IMR-90 (cell line): ENCODE data around the gene GZMA.

Experiments
- BHLHE40 ChIP-seq: fragments of 150-350 bp; IDR thresholded peaks from 2 replicates; pipeline ENCODE4 v1.6.1; 2016; ENCODE audit warnings: mild to moderate bottlenecking, low read depth, low read length
- CEBPB ChIP-seq: IDR thresholded peaks from 2 replicates; pipeline ENCODE4 v1.6.1; 2012; ENCODE audit warnings: low read depth, low read length, improper control_type of control experiment
- CHD1 ChIP-seq: IDR thresholded peaks from 2 replicates; pipeline ENCODE4 v1.6.1; 2012; ENCODE audit warnings: low read depth, low read length, improper control_type of control experiment
- CTCF ChIP-seq: conservative IDR thresholded peaks from 2 replicates; pipeline ENCODE4 v1.5.1; 2012; ENCODE audit warnings: mild to moderate bottlenecking, low read depth, low read length, improper control_type of control experiment
- ELK1 ChIP-seq: fragments of 150-350 bp; IDR thresholded peaks from 2 replicates; pipeline ENCODE4 v1.6.1; 2016; ENCODE audit warnings: low read depth, mild to moderate bottlenecking, low read length, moderate library complexity, borderline replicate concordance
- MXI1 ChIP-seq: IDR thresholded peaks from 2 replicates; pipeline ENCODE4 v1.6.1; 2012; ENCODE audit warnings: low read depth, mild to moderate bottlenecking, low read length, moderate library complexity, borderline replicate concordance
- POLR2A ChIP-seq: IDR thresholded peaks from 2 replicates; pipeline ENCODE4 v1.6.1; 2012; ENCODE audit warnings: mild to moderate bottlenecking, low read depth, low read length
- RAD21 ChIP-seq: IDR thresholded peaks from 2 replicates; pipeline ENCODE4 v1.6.1; 2012; ENCODE audit warnings: low read length, improper control_type of control experiment
- RCOR1 ChIP-seq: IDR thresholded peaks from 2 replicates; pipeline ENCODE4 v1.6.1; 2012; ENCODE audit warnings: mild to moderate bottlenecking, low read length, improper control_type of control experiment; ENCODE audit not compliant: insufficient replicate concordance
- RFX5 ChIP-seq: IDR thresholded peaks from 2 replicates; pipeline ENCODE4 v1.8.0; 2012; ENCODE audit warnings: low read depth, mild to moderate bottlenecking, low read length, moderate library complexity
- SMC3 ChIP-seq: fragments of 150-350 bp; IDR thresholded peaks from 2 replicates; pipeline ENCODE4 v1.6.1; 2016; ENCODE audit warnings: low read depth, mild to moderate bottlenecking, antibody characterized with exemption, low read length, moderate library complexity

- TF ChIP-seq ELK1 (no peak), CTCF (no peak), POLR2A (no peak), RCOR1 (no peak), RAD21 (no peak), MXI1 (no peak), BHLHE40 (no peak), SMC3 (no peak), CHD1 (no peak), CEBPB (no peak), RFX5 (no peak)
Measured at GRCh38 chr5:55113327-55113726, 10.9 kb downstream of the GZMA start.
